Sigmoid colon (tissue), 7 donors: Measurements from ENCODE around the gene PRKG1. TPM values are rescaled to one million over a fixed set of nuclear protein-coding genes. Genes with fewer than 3 reads are reported as not detected.
"Not testable (repeated sequence)": the region's sequence is repeated elsewhere in the genome, so short reads cannot be mapped to it uniquely, and the experiment has no call there.

ENCODE experiments used
- DNase-seq: peaks from one replicate; pipeline ENCODE4 v3.0.0-alpha.2; 2019
- H3K27ac ChIP-seq, 4 donors: fragments of 200-600 bp; sonication (generic); one replicate each; pipeline ENCODE4 v1.5.1; 2016 to 2019; ENCODE audit warnings: mild to moderate bottlenecking in 1 of 4
- H3K27me3 ChIP-seq, 3 donors: fragments of 200-600 bp; sonication (generic); one replicate each; pipeline ENCODE4 v1.5.1; 2019; ENCODE audit warnings: mild to moderate bottlenecking in 1 of 3
- H3K36me3 ChIP-seq, 4 donors: fragments of 200-600 bp; sonication (generic); one replicate each; pipeline ENCODE4 v1.5.1; 2016 to 2019
- H3K4me1 ChIP-seq, 4 donors: fragments of 200-600 bp; sonication (generic); one replicate each; pipeline ENCODE4 v1.5.1; 2017 to 2019
- H3K4me3 ChIP-seq, 4 donors: fragments of 200-600 bp; sonication (generic); one replicate each; pipeline ENCODE4 v1.5.1; 2017 to 2019; ENCODE audit warnings: mild to moderate bottlenecking in 2 of 4, moderate library complexity in 1 of 4
- H3K9me3 ChIP-seq, 4 donors: fragments of 200-600 bp in 3 of 4; sonication (generic) in 3 of 4; one replicate each; pipeline versions ENCODE4 v1.5.1 to v1.6.1; 2013 to 2019
- EP300 ChIP-seq, 4 donors: sonication (generic); formaldehyde crosslinking; IDR thresholded peaks; one replicate each; pipeline ENCODE4 v1.6.1; 2017; ENCODE audit warnings: antibody characterized with exemption in 4 of 4
- POLR2A ChIP-seq, 2 donors: fragments of 450-650 bp; IDR thresholded peaks; one replicate each; pipeline ENCODE4 v1.6.1; 2016; ENCODE audit warnings: antibody characterized with exemption in 2 of 2, mild to moderate bottlenecking in 2 of 2, moderate library complexity in 2 of 2
- POLR2AphosphoS5 ChIP-seq, 4 donors: sonication (generic); formaldehyde crosslinking; IDR thresholded peaks; one replicate each; pipeline ENCODE4 v1.6.1; 2017; ENCODE audit warnings: antibody characterized with exemption in 4 of 4
- WGBS, 2 donors: extraction: QIAGEN DNeasy Blood & Tissue Kit; methylation state at CpG; one replicate each; pipeline ENCODE4 v1.1.7; 2013; 5-methylcytosine and 5-hydroxymethylcytosine counted together
- intact Hi-C: fragments of 100-400 bp; cut with DNase I; formaldehyde crosslinking; loops from one replicate; pipeline ENCODE4 v1.15.1; 2023
- polyA plus RNA-seq, 3 donors: library from polyadenylated mRNA; stranded (reverse); fragments of 200-250 nt; gene quantifications; one replicate each; pipeline ENCODE4 v1.2.3, GENCODE V29; 2013
- total RNA-seq, 4 donors: library from RNA; depleted of rRNA; stranded (reverse); fragments of >200 nt; gene quantifications; one replicate each; pipeline ENCODE4 v1.1.0, GENCODE V29; 2016
- TF ChIP-seq, protein P1 (sequence below), 4 experiments: fragments of 450-650 bp in 3 of 4; fragments of 200-600 bp in 1 of 4; IDR thresholded peaks; one replicate each; pipeline ENCODE4 v1.5.1; 2016 to 2019; ENCODE audit warnings: antibody characterized with exemption in 4 of 4, mild to moderate bottlenecking in 3 of 4, moderate library complexity in 2 of 4
- donor health status: healthy with polysubstance abuse.
- donor health status: Bipolar disorder and iron deficiency.
- donor health status: healthy.

Gene PRKG1
- total and polyA plus RNA-seq, 7 donors, result 3.7 to 92.9 (median 60.2) TPM

- Histone ChIP-seq H3K27ac (no peak overlapping the region), H3K36me3 (no peaks in the 10 kb centered on the region), H3K27me3 (no peaks in the 10 kb centered on the region), H3K4me3 (no peak overlapping the region), H3K4me1 (no peaks in the 10 kb centered on the region), H3K9me3 (no peaks in the 10 kb centered on the region)
- intact Hi-C loops, result no loop called here
- TF ChIP-seq EP300 (IDR thresholded peaks at IDR 0.05), result no peak
- TF ChIP-seq POLR2A (IDR thresholded peaks at IDR 0.05), result no peak
- TF ChIP-seq, protein P1, sequence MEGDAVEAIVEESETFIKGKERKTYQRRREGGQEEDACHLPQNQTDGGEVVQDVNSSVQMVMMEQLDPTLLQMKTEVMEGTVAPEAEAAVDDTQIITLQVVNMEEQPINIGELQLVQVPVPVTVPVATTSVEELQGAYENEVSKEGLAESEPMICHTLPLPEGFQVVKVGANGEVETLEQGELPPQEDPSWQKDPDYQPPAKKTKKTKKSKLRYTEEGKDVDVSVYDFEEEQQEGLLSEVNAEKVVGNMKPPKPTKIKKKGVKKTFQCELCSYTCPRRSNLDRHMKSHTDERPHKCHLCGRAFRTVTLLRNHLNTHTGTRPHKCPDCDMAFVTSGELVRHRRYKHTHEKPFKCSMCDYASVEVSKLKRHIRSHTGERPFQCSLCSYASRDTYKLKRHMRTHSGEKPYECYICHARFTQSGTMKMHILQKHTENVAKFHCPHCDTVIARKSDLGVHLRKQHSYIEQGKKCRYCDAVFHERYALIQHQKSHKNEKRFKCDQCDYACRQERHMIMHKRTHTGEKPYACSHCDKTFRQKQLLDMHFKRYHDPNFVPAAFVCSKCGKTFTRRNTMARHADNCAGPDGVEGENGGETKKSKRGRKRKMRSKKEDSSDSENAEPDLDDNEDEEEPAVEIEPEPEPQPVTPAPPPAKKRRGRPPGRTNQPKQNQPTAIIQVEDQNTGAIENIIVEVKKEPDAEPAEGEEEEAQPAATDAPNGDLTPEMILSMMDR (IDR thresholded peaks at IDR 0.05), result no peak
- TF ChIP-seq POLR2AphosphoS5 (IDR thresholded peaks at IDR 0.05), result no peak
- 69 to 75% methylated on average over 1 of the region's 1 CpG for WGBS, 2 donors
- no peak for DNase-seq
These were observed 1152.0 kb downstream of the PRKG1 start for GRCh38 chr10:52226197-52226847.

DNA sequence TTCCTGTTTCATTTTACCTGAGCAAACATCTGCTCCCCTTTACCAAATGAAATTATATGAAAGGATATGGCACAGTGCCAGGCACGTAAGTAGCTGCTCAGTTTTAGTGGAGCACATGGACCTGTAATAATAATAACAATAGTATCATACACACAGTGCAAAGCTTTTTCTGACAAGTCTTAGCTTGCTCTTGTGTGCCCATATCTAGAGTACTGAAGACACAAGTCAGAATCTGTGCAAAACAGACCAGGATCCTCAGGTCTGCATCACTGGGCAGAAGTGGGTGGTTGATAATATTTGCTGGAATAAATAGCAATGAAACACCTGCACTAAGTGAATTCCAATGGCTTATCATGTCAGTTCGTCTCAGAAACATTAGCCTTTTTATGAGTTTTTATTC is 1154.3 kb downstream of the PRKG1 start:
- no peak overlapping the region for H3K4me3 ChIP-seq
- no peaks in the 10 kb centered on the region for H3K27me3 ChIP-seq
- H3K36me3 ChIP-seq, result no peaks in the 10 kb centered on the region
- peaks cover 0 to 9% (median 4%) of the 10 kb centered on the region in 4 donors for H3K4me1 ChIP-seq
- H3K9me3 ChIP-seq, result no peaks in the 10 kb centered on the region
- intact Hi-C loops, result no loop called here
- DNase-seq, result no peak
- TF ChIP-seq POLR2AphosphoS5 (IDR thresholded peaks at IDR 0.05) (no peak), POLR2A (IDR thresholded peaks at IDR 0.05) (no peak)
- 79 to 81% methylated on average over 2 of the region's 2 CpGs for WGBS, 2 donors
- H3K27ac ChIP-seq, result no peak overlapping the region

DNA sequence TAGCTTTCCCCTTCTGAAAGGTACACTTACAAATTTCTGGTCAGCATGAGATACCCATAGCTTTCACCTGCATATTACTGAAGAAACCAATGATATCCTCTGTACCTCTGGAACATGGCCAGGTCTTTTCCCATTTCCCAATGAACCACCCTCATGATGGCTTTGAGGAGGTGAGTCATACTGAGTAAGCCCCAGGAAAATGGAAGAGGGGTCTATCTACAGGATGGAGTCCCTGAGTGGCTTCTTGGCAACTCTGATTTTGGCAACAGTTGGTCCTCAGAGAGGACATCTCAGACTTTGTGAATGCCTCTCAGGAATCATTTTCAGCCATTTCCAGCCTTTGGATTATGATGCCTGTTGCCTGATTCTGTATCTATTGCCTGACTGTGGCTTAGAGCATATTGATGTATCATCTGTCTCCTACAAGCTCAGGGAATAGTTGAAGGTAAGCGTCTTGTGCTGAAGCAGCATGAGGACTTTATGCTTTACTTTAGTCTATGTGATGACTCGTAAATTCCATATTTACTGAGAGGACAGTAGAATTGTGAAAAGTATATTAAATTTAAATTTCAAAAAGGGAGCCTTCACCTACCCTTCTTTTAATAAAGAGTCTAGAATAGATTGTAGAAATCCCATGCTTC is 1155.1 kb downstream of the PRKG1 start:
- H3K27ac ChIP-seq, result no peak overlapping the region
- intact Hi-C loops, result no loop called here
- WGBS, 2 donors, result 79 to 94% methylated on average over 2 of the region's 2 CpGs
- H3K36me3 ChIP-seq, result no peaks in the 10 kb centered on the region
- H3K4me1 ChIP-seq, result peaks cover 0 to 9% (median 4%) of the 10 kb centered on the region in 4 donors
- no peaks in the 10 kb centered on the region for H3K27me3 ChIP-seq
- TF ChIP-seq EP300 (IDR thresholded peaks at IDR 0.05) (no peak), POLR2A (IDR thresholded peaks at IDR 0.05) (no peak), POLR2AphosphoS5 (IDR thresholded peaks at IDR 0.05) (no peak)
- TF ChIP-seq, protein P1 (IDR thresholded peaks at IDR 0.05), result no peak
- H3K4me3 ChIP-seq, result no peak overlapping the region
- no peaks in the 10 kb centered on the region for H3K9me3 ChIP-seq
- no peak for DNase-seq

DNA sequence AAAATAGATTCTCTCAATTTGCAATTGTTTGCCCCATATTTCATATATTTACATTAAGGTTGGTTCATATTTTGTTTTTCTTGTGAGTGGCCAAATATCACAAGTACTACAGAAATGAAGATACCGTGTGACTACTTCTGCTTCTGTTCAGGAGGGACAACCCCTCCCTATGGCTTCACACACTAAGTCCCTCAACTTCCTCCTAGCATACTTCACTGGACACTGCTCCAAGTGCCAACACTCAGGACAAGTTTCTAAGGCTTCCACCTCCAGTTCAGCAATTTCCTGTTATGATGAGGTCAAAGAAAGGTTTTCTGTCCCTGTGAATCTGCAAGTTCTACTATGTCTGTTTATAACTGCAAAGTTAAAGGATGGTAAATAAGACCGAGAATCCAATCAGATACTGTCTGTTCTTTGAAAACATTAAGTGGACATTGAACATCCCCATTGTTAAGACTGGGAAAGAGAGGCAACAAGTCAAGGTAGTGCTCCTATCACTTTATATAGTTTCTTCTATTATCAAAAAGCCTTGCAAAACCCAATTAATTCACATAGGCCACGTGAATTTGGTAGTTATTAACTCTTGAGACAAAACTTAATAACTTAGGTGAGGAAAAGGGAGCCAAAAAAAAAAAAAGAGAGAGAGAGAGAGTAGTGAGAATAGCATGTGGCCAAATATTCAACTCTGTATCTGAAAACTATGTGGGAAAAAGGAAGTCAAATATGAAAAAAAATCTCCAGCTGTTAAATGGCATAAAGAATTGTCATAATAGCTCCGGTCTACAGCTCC is 1158.5 kb downstream of the PRKG1 start:
- no peaks in the 10 kb centered on the region for H3K27me3 ChIP-seq
- 22 to 37% methylated on average over 4 of the region's 4 CpGs for WGBS, 2 donors
- H3K4me1 ChIP-seq, result peaks cover 0 to 9% (median 4%) of the 10 kb centered on the region in 4 donors
- TF ChIP-seq POLR2A (IDR thresholded peaks at IDR 0.05) (no peak), POLR2AphosphoS5 (IDR thresholded peaks at IDR 0.05) (no peak), EP300 (IDR thresholded peaks at IDR 0.05) (no peak)
- TF ChIP-seq, protein P1 (IDR thresholded peaks at IDR 0.05), result no peak
- intact Hi-C loops, result no loop called here
- H3K27ac ChIP-seq, result no peak overlapping the region
- DNase-seq, result no peak
- no peaks in the 10 kb centered on the region for H3K36me3 ChIP-seq
- peak overlapping the region in 1 of 4 donors; percentile 18 for H3K4me3 ChIP-seq
- no peaks in the 10 kb centered on the region for H3K9me3 ChIP-seq

GRCh38 chr10:52233351-52233991 is 1159.2 kb downstream of the PRKG1 start:
- H3K27me3 ChIP-seq, intact Hi-C loops, H3K9me3 ChIP-seq, H3K36me3 ChIP-seq, DNase-seq, H3K4me1 ChIP-seq, H3K27ac ChIP-seq: not testable (repeated sequence)
- H3K4me3 ChIP-seq, result peak overlapping the region in 1 of 4 donors; percentile 18
- 8 to 17% methylated on average over 7 of the region's 34 CpGs for WGBS, 2 donors
